B cell (primary cell): ENCODE data around the gene GMFB.

Source experiments
- EZH2 ChIP-seq: IDR thresholded peaks from 2 replicates; pipeline ENCODE4 v1.6.1; 2012; ENCODE audit warnings: borderline replicate concordance, low read depth, mild to moderate bottlenecking, moderate library complexity, low read length; ENCODE audit not compliant: insufficient read depth, poor library complexity, severe bottlenecking
- TF ChIP-seq, protein P1 (sequence below): fragments of 200-600 bp; IDR thresholded peaks from one replicate; pipeline ENCODE4 v1.8.0; 2022; ENCODE audit warnings: antibody characterized with exemption, mild to moderate bottlenecking

GRCh38 chr14:54443981-54444380 lies 44.8 kb downstream of the GMFB start:
- TF ChIP-seq, protein P1, sequence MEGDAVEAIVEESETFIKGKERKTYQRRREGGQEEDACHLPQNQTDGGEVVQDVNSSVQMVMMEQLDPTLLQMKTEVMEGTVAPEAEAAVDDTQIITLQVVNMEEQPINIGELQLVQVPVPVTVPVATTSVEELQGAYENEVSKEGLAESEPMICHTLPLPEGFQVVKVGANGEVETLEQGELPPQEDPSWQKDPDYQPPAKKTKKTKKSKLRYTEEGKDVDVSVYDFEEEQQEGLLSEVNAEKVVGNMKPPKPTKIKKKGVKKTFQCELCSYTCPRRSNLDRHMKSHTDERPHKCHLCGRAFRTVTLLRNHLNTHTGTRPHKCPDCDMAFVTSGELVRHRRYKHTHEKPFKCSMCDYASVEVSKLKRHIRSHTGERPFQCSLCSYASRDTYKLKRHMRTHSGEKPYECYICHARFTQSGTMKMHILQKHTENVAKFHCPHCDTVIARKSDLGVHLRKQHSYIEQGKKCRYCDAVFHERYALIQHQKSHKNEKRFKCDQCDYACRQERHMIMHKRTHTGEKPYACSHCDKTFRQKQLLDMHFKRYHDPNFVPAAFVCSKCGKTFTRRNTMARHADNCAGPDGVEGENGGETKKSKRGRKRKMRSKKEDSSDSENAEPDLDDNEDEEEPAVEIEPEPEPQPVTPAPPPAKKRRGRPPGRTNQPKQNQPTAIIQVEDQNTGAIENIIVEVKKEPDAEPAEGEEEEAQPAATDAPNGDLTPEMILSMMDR, result no peak
- TF ChIP-seq EZH2, result no peak
